Skeletal muscle cell (primary cell): Measurements from ENCODE around the gene MORN5.

Experiments
- DNase-seq: peaks from one replicate; pipeline ENCODE4 v3.0.0-alpha.2; 2010; ENCODE audit warnings: low read depth
- H3K4me3 ChIP-seq: 2 replicates; pipeline ENCODE4 v1.5.1; 2011; ENCODE audit warnings: low read depth, mild to moderate bottlenecking, control low read depth, low read length, moderate library complexity

The MORN5 gene

DNA sequence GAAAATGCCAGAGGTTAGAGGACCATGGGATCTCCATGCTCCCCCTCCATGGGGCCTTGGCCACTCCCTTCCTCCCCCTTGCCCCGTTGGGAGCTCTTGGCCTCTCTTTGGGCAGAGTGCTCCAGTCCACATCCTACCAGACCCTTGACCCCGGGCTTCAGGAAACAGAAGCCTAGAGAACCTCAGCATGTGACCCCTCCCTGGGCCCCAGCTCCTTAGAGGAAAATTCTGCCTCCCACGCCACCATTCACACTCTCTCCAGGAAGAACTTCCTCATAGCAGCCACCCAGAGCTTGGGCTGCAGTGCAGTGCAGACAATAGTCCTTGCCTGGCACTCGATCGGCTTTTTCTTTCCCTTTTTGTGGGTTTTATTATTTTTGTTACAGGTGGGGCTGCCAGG lies 63.1 kb downstream of the MORN5 start:
- no peak for DNase-seq
- no peak overlapping the region for H3K4me3 ChIP-seq

DNA sequence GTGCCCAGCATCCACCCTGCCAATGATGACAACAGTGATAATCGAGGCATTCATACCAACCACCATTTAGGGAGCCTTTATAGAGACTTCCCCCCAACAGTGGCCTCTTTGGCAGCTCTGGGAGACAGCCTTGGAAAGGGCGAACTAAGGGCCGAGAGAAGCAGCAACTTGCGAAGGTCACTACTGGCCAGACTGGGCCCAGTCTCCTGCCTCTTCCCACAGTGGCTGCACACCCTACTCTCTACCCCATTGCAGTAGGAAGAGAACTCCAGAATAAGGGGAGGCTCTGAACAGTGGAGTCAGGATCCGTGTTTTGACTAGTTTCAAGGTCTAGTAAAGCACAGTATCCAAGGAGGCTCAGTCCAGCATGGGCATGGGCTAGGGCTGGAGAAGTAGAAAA lies 63.7 kb downstream of the MORN5 start:
- no peak overlapping the region for H3K4me3 ChIP-seq
- DNase-seq: no peak

DNA sequence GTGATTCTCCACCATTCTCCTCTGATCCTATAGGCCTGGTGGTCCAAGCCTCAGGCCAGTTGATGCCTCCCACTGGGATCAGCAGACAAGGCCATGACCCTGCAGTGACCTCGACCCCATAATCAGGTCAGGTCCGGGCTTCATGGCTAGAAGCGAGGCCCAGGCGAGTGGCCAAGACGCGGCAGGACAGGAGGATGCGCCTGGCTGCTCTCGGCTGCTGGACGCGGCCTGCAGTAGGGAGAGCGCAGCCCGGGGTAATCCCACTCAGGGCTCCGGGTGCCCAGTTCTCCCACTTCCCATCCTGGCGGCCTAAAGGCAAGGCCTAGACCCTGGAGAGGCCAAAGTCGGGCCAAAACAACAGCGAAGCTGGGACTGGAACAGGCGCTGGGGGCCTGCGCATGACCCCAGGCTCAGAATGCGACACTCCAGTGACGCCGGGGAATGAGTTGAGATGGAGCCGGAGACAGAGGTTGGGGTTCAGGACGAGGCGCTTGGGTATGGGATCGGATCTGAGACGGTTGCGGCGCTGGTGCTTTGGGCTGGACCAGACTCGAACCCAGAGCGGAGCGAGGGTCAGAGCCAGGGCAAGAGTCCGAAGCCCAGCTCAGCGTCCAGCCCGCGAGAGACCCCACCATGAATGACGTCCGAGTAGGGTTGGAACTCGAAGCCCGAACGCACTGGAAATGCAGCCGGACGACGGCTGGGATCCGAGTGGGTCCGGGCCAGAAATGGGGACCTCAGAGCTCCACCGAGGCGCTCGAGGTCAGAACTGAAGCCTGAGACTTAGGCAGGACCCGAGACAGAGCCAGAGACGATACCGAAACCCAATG lies 65.8 kb downstream of the MORN5 start:
- DNase-seq: no peak
- no peak overlapping the region for H3K4me3 ChIP-seq

DNA sequence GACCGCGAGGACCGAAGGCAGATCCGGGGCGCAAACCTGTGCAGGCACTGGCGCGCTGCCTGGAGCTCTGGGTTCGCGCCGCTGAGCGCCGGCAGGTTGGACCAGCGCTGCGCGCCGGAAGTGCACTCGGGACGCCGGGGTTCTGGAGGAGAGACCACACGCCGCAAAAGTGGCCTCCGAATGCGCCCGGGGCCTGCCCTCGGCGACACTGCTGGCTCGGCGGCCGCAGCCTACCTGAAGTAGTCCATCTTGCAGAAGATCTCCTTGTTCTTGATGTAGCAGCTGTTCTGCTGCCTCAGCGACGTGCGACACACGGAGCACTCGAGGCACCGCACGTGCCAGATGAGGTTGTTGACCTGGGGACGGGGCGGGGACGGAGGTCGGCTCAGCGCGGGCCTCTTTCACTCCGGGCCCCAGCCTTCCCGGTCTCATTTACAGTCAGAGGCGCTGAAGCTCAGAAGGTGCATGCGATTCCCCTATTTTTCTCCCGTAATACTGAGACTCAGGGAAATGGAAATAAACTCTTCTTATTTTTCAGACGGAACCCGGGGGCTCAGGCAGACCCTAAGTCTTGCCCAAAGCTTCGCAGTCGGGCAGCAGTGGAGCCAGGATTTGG lies 66.5 kb downstream of the MORN5 start:
- no peak overlapping the region for H3K4me3 ChIP-seq
- no peak for DNase-seq

DNA sequence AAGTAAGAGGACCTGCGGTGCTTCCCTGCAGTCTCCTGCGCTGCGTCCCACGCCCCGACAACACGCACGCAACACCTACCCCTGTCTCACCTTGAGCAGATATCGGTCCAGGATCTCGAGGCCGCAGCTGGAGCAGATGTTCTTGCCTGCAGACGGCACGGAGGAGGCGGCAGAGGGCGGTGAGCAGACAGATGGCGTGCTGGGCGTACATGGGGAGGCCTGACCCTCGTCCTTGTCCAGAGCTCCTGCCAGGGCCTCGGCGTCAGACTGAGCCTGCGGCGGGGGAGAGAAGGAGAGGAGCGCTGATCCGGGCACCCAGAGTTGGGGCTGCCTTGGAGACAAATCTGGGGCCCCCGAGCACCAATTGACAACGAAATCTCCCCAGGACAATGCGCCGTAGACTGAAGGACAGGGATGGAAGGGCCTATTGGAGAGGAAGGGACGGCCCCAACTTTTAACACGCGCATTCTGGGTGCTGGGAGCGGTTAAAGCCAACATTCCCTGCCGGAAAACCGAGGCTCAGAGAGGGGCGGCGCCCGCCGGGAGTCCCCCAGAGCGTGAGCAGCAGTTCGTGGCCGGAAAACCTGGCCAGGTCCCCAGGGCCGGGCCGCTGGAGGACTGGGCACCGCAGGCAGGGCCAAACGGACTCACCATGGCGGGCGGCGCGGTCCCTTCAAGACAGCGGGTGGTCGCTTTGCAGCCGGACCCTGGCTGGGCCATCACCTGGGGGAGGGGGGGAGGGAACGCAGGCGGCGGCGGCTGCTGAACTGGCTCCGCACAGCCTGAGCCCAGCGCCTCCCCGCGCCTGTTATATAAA lies 67.3 kb downstream of the MORN5 start:
- H3K4me3 ChIP-seq: no peak overlapping the region
- no peak for DNase-seq

DNA sequence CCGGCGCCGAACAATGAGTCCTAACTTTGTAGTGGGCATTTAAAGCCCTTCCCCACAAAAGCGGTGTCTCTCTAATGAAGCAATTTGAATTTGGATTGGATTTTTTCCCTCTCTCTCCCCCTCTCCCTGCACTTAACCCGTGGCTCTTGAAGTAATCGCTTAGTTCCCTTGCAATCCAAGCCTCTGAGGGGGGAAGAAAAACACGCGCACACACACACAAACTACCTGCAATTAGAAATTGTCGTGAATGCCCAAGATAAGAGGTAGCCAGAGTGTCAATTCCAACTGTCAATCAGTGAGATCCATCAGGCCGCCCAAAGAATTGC lies 67.8 kb downstream of the MORN5 start:
- DNase-seq: no peak
- H3K4me3 ChIP-seq: no peak overlapping the region

DNA sequence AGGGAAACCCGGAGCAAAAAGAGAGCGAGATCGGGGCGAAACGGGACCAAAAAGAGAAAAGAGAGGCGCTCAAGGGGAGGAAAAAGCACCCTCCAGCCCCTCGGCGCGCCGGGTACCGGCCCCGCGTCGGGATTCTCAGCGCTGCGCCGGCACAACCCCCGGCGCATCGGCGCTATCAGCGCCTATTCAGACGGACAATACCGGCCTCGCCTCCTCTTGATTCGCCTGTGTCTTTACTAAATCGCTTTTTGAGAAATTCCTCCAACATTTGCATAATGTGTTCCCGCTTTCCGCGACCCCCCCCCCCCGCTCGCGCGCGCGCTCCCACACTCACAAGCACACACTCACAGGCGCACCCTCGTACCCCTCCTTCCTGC lies 68.5 kb downstream of the MORN5 start:
- no peak for DNase-seq
- H3K4me3 ChIP-seq: peak overlapping the region; percentile 32

DNA sequence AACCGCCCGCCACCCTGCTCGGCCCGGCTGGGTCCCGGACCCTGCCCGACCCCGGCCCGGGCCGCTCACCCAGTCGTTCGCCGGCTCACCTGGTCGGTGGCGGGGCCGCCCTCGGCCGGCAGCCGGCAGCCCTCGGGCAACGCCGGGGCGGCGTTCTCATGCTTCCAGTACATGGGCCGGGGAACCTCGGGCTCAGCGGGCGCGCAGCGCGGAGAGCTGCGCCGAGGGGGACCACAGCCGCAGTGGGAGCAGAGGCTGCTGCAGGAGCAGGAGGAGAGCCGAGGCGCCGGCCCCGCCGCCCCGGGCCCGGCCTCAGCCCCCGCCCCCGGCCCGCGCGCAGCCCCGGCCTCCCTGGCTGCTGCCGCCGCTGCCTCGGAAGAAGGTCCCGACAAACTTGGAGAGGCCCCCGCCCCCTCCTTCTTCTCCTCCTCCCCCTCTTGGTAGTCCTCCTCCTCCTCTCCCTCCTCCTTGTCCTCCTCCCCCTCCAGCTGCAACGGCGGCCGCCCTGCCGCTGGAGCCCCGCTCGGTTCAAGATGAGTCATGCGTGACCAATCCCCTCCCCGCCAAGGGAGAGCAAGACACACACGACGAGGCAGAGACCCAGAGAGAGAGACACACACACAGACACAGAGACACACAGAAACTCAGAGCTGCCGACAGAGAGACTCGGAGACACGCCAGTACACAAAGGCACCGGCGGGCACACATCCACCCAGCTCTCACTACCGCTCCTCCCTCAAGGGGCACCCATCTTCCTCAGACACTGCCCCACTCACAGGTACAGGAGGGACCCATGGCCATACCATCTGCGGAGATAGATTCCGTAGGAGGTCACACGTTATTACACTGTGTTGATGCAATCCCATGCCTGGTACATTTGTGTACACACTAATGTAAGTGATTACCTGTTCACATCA lies 69.1 kb downstream of the MORN5 start, which contains the start of gene LHX6:
Gene LHX6, minus strand, starts transcription at position 390 of the 917 bp plus-strand sequence. Its CDS starts 217 bp downstream, at position 173.
- DNase-seq: no peak
- peak within 1 kb of the TSS; percentile 32 for H3K4me3 ChIP-seq

DNA sequence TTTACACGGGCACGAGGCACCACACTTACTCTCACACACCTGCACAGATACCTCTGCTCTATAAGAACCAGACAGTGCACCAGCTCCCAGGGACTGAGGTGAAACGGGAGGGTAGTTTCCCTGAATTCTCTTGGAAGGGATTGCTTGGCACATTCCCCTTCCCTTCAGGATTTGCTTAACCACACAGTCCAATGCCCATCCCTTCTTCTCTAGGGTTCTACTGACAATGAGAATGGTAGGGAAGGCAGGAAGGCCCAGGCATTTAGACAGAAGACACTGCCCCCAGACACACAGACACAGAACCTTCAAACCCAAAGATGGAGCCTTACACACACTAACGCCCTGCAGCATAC lies 69.8 kb downstream of the MORN5 start:
- DNase-seq: no peak
- no peak overlapping the region for H3K4me3 ChIP-seq

DNA sequence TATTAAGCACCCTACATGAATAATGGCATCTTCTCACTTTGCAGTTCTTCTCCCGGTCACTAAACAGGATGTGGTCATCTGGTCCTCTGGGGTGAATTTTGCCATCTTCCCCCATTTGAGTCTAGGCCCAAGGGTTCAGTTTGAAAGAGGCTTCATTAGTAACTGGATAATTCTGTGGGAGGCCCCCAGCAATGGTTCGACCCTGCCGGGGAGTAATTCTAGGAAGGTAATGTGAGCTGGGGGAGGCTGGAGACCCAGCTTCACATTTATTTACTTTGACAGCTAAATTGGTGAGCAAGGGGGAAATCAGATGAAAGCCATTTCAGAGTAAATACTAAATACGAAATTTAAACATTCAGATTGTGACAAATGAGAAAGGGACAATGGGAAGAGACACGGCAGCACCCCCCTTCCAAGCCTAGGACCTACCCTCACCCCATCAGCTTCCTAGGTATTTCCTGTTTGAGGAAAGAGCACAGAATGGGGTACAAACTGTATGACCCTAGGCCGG lies 73.1 kb downstream of the MORN5 start:
- DNase-seq: no peak
- no peak overlapping the region for H3K4me3 ChIP-seq

DNA sequence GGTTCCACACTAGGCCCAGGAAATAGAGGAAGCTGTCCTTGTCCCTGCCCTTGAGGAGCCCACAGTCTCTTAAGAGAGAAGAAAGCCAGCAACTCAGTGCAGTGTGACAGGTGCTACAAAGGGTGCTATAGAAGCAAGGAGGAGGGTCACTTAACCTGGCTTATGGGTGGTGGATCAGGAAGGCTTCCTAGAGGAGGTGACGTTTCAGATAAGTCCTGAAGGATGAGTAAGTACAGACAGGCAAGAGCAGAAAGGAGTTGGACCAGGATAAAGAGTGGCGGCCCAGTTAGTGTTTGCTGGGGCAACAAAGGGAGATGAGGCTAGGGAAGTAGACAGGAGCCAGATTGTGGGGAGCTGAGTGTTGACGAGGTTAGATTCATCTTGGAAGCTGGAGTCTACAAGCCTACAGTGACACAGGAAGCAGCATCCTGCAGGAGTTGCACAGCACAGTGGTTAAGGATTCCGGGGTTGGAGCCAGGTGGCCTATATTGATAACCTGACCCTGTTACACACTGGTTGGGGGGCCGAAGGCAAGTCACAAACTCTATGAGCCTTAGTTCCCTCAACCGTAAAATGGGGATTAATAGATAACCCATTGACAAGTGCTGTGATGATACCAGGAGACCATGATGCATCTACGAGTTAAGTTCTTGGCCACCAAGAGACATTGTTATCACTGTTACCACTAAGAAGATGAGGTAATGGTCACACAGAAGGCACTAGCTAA lies 74.5 kb downstream of the MORN5 start:
- DNase-seq: no peak
- no peak overlapping the region for H3K4me3 ChIP-seq

DNA sequence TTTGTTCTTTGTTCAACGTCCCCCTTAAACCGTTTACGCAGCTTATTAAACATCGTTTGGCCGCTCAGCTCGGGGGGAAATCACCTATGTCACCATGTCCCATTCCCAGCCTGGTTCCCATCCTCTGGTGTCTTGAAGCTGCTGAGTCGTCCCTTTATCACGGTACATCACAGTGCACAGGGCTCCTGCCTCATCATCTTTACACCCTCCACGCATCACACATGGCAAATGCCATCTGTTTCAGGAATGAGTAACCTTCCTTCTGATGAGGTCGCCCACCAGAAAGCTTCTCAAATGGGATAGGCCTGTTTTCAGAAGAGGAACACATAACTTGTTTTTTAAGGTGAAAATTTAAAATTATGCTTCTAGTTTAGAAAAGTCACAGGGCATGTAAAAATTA lies 77.0 kb downstream of the MORN5 start:
- H3K4me3 ChIP-seq: no peak overlapping the region
- DNase-seq: no peak

DNA sequence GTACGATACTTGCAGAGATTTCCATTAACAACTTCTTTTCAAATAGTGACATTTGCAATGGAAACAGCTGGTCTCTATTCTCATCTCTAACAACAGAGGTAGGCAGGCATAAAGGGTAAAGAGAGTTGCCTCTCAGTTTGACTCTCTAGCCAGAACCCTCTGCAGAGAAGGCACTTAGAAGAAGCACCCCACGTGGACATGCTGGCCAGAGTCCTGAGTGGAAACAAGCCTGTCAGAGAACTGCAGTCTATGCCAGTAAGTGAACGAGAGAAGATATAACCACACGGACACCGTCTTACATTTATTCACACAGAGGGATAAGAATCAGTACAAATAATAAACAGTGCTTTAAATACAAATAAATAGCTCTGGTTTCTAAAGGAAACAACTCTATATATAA lies 80.0 kb downstream of the MORN5 start:
- no peak for DNase-seq
- H3K4me3 ChIP-seq: no peak overlapping the region

DNA sequence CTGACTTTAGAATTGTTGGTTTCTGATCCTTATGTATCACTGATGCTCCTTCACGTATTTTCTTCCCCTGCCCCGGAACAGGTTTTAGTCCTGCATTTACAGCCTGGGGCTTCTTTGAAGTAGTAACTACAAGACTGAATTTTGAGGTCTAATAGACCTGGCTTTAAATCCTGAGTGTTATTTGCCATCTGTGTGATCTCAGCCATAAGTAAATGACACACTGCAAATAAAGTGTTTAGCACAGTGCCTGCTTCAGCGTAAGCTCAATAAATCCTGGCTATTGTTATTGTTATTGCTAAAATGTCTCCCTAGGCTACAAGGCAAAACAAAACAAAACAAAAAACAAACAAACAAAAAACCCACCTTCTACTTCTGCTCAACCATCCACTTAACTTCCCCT lies 84.6 kb downstream of the MORN5 start:
- no peak overlapping the region for H3K4me3 ChIP-seq
- DNase-seq: no peak

DNA sequence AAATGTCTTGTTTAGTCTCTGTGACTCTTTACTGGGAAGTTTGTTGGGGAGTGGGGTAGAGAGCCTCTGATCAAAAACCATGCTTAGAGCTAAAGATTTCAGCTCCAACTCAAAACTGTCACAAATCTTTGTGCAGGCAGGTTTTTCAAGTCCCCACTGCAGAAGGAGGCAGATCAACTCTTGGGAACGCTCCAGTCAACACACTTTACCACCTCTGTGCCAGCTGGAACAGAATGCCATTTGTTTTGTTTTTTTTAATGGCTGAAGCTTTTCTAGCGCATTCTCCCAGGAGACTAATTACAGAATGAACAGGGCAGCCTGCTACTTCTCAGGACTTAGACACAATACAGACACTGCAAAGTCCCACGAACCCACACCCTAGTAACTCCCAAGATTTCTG lies 87.0 kb downstream of the MORN5 start:
- H3K4me3 ChIP-seq: no peak overlapping the region
- DNase-seq: no peak

DNA sequence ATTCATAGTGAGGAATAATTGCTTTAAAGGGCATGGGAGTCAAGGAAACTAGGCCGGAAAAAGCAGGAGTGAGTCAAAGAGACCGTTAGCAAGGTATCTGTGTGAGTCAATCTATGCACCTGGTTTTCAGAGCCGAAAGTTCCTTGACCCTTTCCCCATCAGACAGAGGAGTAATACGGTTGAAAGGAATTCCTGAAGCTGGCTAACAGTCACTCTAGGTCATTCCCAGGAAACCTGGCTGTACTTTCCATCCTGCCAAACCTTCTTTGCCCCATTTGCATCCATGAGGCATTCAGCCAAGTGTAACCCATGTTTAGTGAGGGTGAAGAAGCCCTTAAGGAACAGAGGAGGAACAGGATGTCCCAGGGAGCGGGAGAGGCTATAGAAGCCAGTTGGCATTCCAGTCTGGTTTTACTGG lies 88.7 kb downstream of the MORN5 start:
- DNase-seq: no peak
- H3K4me3 ChIP-seq: no peak overlapping the region
